ENCODE results near the gene GRIN2C. TPM values are rescaled to one million over a fixed set of nuclear protein-coding genes. Genes with fewer than 3 reads are reported as not detected.

The GRIN2C gene
- total RNA-seq, 1 experiment from 2014 or later: not detected

GRCh38 chr17:74822939-74823367 lies 36.7 kb downstream of the GRIN2C start:
- H3K4me1 Mint-ChIP-seq (ENCODE audit: low read depth, unreplicated experiment): no peaks in the 10 kb centered on the region
- DNase-seq: no peak
- BruUV-seq (replicated peaks): no TSS peak
- intact Hi-C loops (cut with micrococcal nuclease; ENCODE audit: unreplicated experiment): no loop called here
- no peaks in the 10 kb centered on the region for H3K27me3 Mint-ChIP-seq (ENCODE audit: unreplicated experiment)
- TF ChIP-seq CTCF (IDR thresholded peaks at IDR 0.05; ENCODE audit: unreplicated experiment): no peak
- H3K4me3 Mint-ChIP-seq (ENCODE audit: low read depth, unreplicated experiment): no peak overlapping the region
- no peak overlapping the region for H3K27ac Mint-ChIP-seq (ENCODE audit: unreplicated experiment)
- H3K36me3 Mint-ChIP-seq (ENCODE audit: insufficient read depth, unreplicated experiment): peaks cover 13% of the 10 kb centered on the region
- CTCF ChIA-PET: interaction anchor here (0.7 kb wide), 1 partner anchor 11 kb away, joined by 3 read pairs; no protein-coding TSS in a partner anchor
- H3K9me3 Mint-ChIP-seq (ENCODE audit: low read depth, unreplicated experiment): no peaks in the 10 kb centered on the region

- Mint-ChIP-seq H3K4me3 (ENCODE audit: low read depth, unreplicated experiment) (no peak overlapping the region), H3K4me1 (ENCODE audit: low read depth, unreplicated experiment) (no peaks in the 10 kb centered on the region), H3K27me3 (ENCODE audit: unreplicated experiment) (no peaks in the 10 kb centered on the region), H3K27ac (ENCODE audit: unreplicated experiment) (no peak overlapping the region), H3K9me3 (ENCODE audit: low read depth, unreplicated experiment) (no peaks in the 10 kb centered on the region), H3K36me3 (ENCODE audit: insufficient read depth, unreplicated experiment) (peaks cover 13% of the 10 kb centered on the region)
- TF ChIP-seq CTCF (IDR thresholded peaks at IDR 0.05; ENCODE audit: unreplicated experiment): no peak
- DNase-seq: no peak
- CTCF ChIA-PET: interaction anchor here (0.7 kb wide), 1 partner anchor 10 kb away, joined by 3 read pairs; no protein-coding TSS in a partner anchor
- intact Hi-C loops (cut with micrococcal nuclease; ENCODE audit: unreplicated experiment): no loop called here
- BruUV-seq (replicated peaks): no TSS peak
Observed at GRCh38 chr17:74822335-74822938, 37.2 kb downstream of the GRIN2C start.

GRCh38 chr17:74821655-74822334 lies 37.9 kb downstream of the GRIN2C start:
- no peak for DNase-seq
- no peak for TF ChIP-seq CTCF (IDR thresholded peaks at IDR 0.05; ENCODE audit: unreplicated experiment)
- BruUV-seq (replicated peaks): no TSS peak
- H3K4me3 Mint-ChIP-seq (ENCODE audit: low read depth, unreplicated experiment): no peak overlapping the region
- CTCF ChIA-PET: interaction anchor here (0.7 kb wide), 1 partner anchor 10 kb away, joined by 3 read pairs; no protein-coding TSS in a partner anchor
- intact Hi-C loops (cut with micrococcal nuclease; ENCODE audit: unreplicated experiment): no loop called here
- no peaks in the 10 kb centered on the region for H3K4me1 Mint-ChIP-seq (ENCODE audit: low read depth, unreplicated experiment)
- H3K27ac Mint-ChIP-seq (ENCODE audit: unreplicated experiment): no peak overlapping the region
- H3K9me3 Mint-ChIP-seq (ENCODE audit: low read depth, unreplicated experiment): no peaks in the 10 kb centered on the region
- peaks cover 13% of the 10 kb centered on the region for H3K36me3 Mint-ChIP-seq (ENCODE audit: insufficient read depth, unreplicated experiment)
- no peaks in the 10 kb centered on the region for H3K27me3 Mint-ChIP-seq (ENCODE audit: unreplicated experiment)

- no peak for DNase-seq
- H3K27ac Mint-ChIP-seq (ENCODE audit: unreplicated experiment): no peak overlapping the region
- H3K9me3 Mint-ChIP-seq (ENCODE audit: low read depth, unreplicated experiment): no peaks in the 10 kb centered on the region
- no TSS peak for BruUV-seq (replicated peaks)
- H3K27me3 Mint-ChIP-seq (ENCODE audit: unreplicated experiment): no peaks in the 10 kb centered on the region
- H3K4me3 Mint-ChIP-seq (ENCODE audit: low read depth, unreplicated experiment): no peak overlapping the region
- TF ChIP-seq CTCF (IDR thresholded peaks at IDR 0.05; ENCODE audit: unreplicated experiment): no peak
- CTCF ChIA-PET: interaction anchor here (1.1 kb wide), 1 partner anchor 13 kb away, joined by 4 read pairs; no protein-coding TSS in a partner anchor
- H3K36me3 Mint-ChIP-seq (ENCODE audit: insufficient read depth, unreplicated experiment): peaks cover 11% of the 10 kb centered on the region
- H3K4me1 Mint-ChIP-seq (ENCODE audit: low read depth, unreplicated experiment): no peaks in the 10 kb centered on the region
- intact Hi-C loops (cut with micrococcal nuclease; ENCODE audit: unreplicated experiment): no loop called here
Observed at GRCh38 chr17:74819801-74820436, 39.8 kb downstream of the GRIN2C start.
